KMS-11 (cell line): ENCODE results near the gene RPP40.

Experiments used
- H2AFZ ChIP-seq: fragments of 200-600 bp; sonication (generic); 2 replicates; pipeline ENCODE4 v1.6.1; 2016; ENCODE audit warnings: antibody characterized with exemption, mixed run types, low read depth
- H3K27ac ChIP-seq: fragments of 200-600 bp; sonication (generic); 2 replicates; pipeline ENCODE4 v1.6.1; 2016; ENCODE audit warnings: mild to moderate bottlenecking, mixed run types
- H3K27me3 ChIP-seq: fragments of 200-600 bp; sonication (generic); 2 replicates; pipeline ENCODE4 v1.6.1; 2017; ENCODE audit warnings: mild to moderate bottlenecking, low read depth, mixed run types, moderate library complexity; ENCODE audit not compliant: insufficient read depth
- H3K36me3 ChIP-seq: fragments of 200-600 bp; sonication (generic); 2 replicates; pipeline ENCODE4 v1.6.1; 2017; ENCODE audit warnings: mild to moderate bottlenecking, mixed run types; ENCODE audit not compliant: insufficient read depth
- H3K4me1 ChIP-seq: fragments of 200-600 bp; sonication (generic); 2 replicates; pipeline ENCODE4 v1.6.1; 2016; ENCODE audit warnings: mild to moderate bottlenecking, low read depth, mixed run types; ENCODE audit not compliant: poor library complexity, severe bottlenecking
- H3K4me2 ChIP-seq: fragments of 200-600 bp; sonication (generic); 2 replicates; pipeline ENCODE4 v1.7.0; 2016; ENCODE audit warnings: mild to moderate bottlenecking, mixed run types
- H3K4me3 ChIP-seq: fragments of 200-600 bp; sonication (generic); IDR thresholded peaks from 2 replicates; pipeline ENCODE4 v1.6.1; 2017; ENCODE audit warnings: low read depth, low read length, mixed read lengths; ENCODE audit not compliant: insufficient read depth
- H3K79me2 ChIP-seq: fragments of 200-600 bp; sonication (generic); 2 replicates; pipeline ENCODE4 v1.6.1; 2016; ENCODE audit warnings: low read depth, mixed run types; ENCODE audit not compliant: insufficient read depth
- H3K9ac ChIP-seq: fragments of 200-600 bp; sonication (generic); 2 replicates; pipeline ENCODE4 v1.6.1; 2016; ENCODE audit warnings: mild to moderate bottlenecking, mixed run types
- H4K20me1 ChIP-seq: fragments of 200-600 bp; sonication (generic); 2 replicates; pipeline ENCODE4 v1.6.1; 2016; ENCODE audit warnings: mild to moderate bottlenecking, mixed run types; ENCODE audit not compliant: insufficient read depth
- TF ChIP-seq, protein P1 (sequence below): fragments of 200-600 bp; sonication (generic); conservative IDR thresholded peaks from 2 replicates; pipeline ENCODE4 v1.6.1; 2017; ENCODE audit warnings: low read depth, mild to moderate bottlenecking, antibody characterized with exemption, low read length, moderate library complexity, mixed read lengths

The RPP40 gene

DNA sequence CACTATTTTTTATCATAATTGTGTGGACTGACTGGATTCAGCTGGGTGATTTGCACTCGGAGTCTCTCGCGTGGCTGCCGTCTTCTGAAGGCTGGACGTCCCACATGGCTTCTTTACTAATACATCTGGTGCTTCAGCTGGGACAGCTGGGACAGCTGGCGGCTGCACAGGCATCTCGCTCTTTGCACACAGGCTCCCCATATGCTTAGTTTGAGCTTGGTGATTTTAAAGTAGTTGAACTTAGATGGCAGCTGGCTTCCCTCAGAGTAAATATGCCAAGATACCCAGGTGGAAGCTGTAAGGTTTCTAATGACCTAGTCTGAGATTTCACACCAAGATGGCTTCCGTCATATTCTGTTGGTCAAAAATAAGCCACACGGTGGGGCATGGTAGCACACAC lies 42.6 kb upstream of the RPP40 start:
- TF ChIP-seq, protein P1, sequence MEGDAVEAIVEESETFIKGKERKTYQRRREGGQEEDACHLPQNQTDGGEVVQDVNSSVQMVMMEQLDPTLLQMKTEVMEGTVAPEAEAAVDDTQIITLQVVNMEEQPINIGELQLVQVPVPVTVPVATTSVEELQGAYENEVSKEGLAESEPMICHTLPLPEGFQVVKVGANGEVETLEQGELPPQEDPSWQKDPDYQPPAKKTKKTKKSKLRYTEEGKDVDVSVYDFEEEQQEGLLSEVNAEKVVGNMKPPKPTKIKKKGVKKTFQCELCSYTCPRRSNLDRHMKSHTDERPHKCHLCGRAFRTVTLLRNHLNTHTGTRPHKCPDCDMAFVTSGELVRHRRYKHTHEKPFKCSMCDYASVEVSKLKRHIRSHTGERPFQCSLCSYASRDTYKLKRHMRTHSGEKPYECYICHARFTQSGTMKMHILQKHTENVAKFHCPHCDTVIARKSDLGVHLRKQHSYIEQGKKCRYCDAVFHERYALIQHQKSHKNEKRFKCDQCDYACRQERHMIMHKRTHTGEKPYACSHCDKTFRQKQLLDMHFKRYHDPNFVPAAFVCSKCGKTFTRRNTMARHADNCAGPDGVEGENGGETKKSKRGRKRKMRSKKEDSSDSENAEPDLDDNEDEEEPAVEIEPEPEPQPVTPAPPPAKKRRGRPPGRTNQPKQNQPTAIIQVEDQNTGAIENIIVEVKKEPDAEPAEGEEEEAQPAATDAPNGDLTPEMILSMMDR, result no peak
- H4K20me1 ChIP-seq, result no peaks in the 10 kb centered on the region
- no peaks in the 10 kb centered on the region for H3K27me3 ChIP-seq
- H2AFZ ChIP-seq, result no peak overlapping the region
- no peaks in the 10 kb centered on the region for H3K79me2 ChIP-seq
- H3K36me3 ChIP-seq, result no peaks in the 10 kb centered on the region
- H3K4me3 ChIP-seq, result no peak overlapping the region
- no peak overlapping the region for H3K9ac ChIP-seq
- H3K4me1 ChIP-seq, result peaks cover 6% of the 10 kb centered on the region
- no peak overlapping the region for H3K27ac ChIP-seq
- H3K4me2 ChIP-seq, result no peak overlapping the region

DNA sequence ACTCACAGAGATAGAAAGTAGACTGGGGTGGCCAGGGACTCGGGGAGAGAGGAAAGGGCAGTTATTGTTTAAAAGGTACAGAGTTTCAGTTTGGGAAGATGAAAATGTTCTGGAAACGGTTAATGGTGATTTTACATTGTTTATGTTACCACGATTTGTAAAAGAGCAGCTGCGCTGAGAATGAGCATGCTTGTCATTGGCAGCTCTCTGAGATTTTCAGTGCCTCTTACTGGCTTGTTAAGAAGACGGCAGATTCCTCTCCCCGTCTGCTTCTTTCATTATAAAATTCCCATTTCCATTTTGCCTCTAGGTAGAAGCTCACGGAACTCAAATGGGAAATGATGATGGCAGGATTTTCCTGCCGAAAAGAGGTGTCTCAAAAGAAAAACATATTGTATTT lies 41.6 kb upstream of the RPP40 start:
- H3K36me3 ChIP-seq, result no peaks in the 10 kb centered on the region
- no peak overlapping the region for H3K4me3 ChIP-seq
- H3K27me3 ChIP-seq, result no peaks in the 10 kb centered on the region
- no peak overlapping the region for H2AFZ ChIP-seq
- TF ChIP-seq, protein P1, result no peak
- no peaks in the 10 kb centered on the region for H3K79me2 ChIP-seq
- H3K9ac ChIP-seq, result no peak overlapping the region
- peaks cover 3% of the 10 kb centered on the region for H3K4me1 ChIP-seq
- H4K20me1 ChIP-seq, result no peaks in the 10 kb centered on the region
- no peak overlapping the region for H3K27ac ChIP-seq
- H3K4me2 ChIP-seq, result no peak overlapping the region

DNA sequence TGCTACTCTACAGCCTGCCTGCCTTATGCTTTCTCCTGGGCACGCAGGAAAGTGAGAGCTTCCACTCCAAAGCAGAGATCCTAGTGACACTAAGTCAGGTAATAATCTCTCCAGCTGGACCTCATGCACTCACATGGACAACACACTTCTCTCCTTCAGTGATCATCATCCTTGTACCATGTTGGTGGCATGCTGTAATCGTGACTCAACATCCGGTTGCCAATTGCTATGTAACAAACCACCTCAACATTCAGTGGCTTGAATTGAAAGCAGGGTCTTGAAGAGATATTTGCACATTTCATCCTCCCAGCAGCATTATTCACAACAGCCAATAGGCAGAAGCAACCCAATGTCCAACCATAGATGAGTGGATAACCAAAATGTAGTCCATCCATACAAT lies 41.0 kb upstream of the RPP40 start:
- Histone ChIP-seq H2AFZ (no peak overlapping the region), H3K4me2 (no peak overlapping the region), H4K20me1 (no peaks in the 10 kb centered on the region), H3K36me3 (no peaks in the 10 kb centered on the region), H3K4me1 (peaks cover under 1% of the 10 kb centered on the region), H3K27me3 (no peaks in the 10 kb centered on the region), H3K27ac (no peak overlapping the region), H3K4me3 (no peak overlapping the region), H3K79me2 (no peaks in the 10 kb centered on the region), H3K9ac (no peak overlapping the region)
- TF ChIP-seq, protein P1, result no peak

DNA sequence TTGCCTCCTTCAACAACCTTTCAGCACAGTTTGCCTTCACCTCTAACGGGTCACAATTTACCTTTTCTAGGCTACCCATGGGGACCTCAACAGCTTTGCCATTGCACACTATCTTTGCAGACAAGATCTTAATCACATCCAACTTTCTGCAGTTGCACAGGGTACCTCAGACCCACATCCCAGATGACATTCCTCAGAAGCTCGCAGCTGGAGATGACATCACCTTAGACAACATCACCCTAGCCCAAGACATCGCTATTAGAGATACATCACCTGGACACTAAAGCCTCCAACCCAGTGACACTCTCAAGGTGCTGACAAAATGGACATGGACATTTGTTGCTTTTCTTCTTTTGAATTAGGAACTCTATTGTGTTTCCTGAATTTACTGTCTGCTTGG lies 38.6 kb upstream of the RPP40 start:
- no peaks in the 10 kb centered on the region for H4K20me1 ChIP-seq
- no peaks in the 10 kb centered on the region for H3K79me2 ChIP-seq
- H3K27me3 ChIP-seq, result no peaks in the 10 kb centered on the region
- TF ChIP-seq, protein P1, result no peak
- H3K4me1 ChIP-seq, result no peaks in the 10 kb centered on the region
- no peak overlapping the region for H3K4me3 ChIP-seq
- no peak overlapping the region for H2AFZ ChIP-seq
- H3K36me3 ChIP-seq, result no peaks in the 10 kb centered on the region
- H3K4me2 ChIP-seq, result no peak overlapping the region
- H3K27ac ChIP-seq, result no peak overlapping the region
- no peak overlapping the region for H3K9ac ChIP-seq
